HFF-Myc (cell line): ENCODE results near the gene NTSR1.
"Not testable (repeated sequence)": the region's sequence is repeated elsewhere in the genome, so short reads cannot be mapped to it uniquely, and the experiment has no call there.

Source experiments
- DNase-seq: peaks from one replicate; pipeline ENCODE4 v3.0.0-alpha.2; 2011; ENCODE audit warnings: low read depth; ENCODE audit errors: extremely low read depth
- H3K4me3 ChIP-seq: replicated peaks from 2 replicates; pipeline ENCODE4 v1.5.1; 2011; ENCODE audit warnings: low read depth, mild to moderate bottlenecking, control low read depth, low read length
- CTCF ChIP-seq: IDR thresholded peaks from 2 replicates; pipeline ENCODE4 v1.5.1; 2012; ENCODE audit warnings: mild to moderate bottlenecking, low read depth, low read length, control low read depth; ENCODE audit errors: missing control alignments

NTSR1 gene

GRCh38 chr20:62682912-62683517 lies 25.6 kb upstream of the NTSR1 start:
- H3K4me3 ChIP-seq: no peak overlapping the region
- DNase-seq: no peak
- no peak for TF ChIP-seq CTCF

DNA sequence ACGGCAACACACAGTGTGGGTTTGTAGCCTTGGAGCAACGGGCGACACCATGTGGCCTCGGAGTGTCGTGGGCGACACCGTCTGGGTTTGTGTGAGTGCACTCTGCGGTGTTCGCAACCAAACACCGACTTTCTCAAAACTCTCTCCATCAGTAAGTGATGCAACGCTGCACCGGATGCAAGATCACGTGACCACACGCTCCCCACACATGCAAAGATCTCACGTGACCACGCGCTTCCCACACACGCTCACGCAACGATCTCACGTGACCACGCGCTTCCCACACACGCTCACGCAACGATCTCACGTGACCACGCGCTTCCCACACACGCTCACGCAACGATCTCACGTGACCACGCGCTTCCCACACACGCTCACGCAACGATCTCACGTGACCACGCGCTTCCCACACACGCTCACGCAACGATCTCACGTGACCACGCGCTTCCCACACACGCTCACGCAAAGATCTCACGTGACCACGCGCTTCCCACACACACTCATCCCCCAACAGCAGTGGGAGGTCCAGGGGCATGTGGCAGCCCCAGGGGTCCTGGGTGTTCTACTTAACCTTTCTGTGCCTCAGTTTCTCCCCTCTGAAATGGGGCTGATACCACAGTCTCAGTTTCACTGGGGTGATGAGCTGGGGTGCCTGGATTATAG lies 24.8 kb upstream of the NTSR1 start:
- not testable (repeated sequence) for H3K4me3 ChIP-seq, DNase-seq

- TF ChIP-seq CTCF: no peak
- no peak overlapping the region for H3K4me3 ChIP-seq
- no peak for DNase-seq
These were observed 23.7 kb upstream of the NTSR1 start for GRCh38 chr20:62684981-62685380.

GRCh38 chr20:62685781-62686555 lies 22.7 kb upstream of the NTSR1 start:
- no peak overlapping the region for H3K4me3 ChIP-seq
- no peak for TF ChIP-seq CTCF
- DNase-seq: no peak

DNA sequence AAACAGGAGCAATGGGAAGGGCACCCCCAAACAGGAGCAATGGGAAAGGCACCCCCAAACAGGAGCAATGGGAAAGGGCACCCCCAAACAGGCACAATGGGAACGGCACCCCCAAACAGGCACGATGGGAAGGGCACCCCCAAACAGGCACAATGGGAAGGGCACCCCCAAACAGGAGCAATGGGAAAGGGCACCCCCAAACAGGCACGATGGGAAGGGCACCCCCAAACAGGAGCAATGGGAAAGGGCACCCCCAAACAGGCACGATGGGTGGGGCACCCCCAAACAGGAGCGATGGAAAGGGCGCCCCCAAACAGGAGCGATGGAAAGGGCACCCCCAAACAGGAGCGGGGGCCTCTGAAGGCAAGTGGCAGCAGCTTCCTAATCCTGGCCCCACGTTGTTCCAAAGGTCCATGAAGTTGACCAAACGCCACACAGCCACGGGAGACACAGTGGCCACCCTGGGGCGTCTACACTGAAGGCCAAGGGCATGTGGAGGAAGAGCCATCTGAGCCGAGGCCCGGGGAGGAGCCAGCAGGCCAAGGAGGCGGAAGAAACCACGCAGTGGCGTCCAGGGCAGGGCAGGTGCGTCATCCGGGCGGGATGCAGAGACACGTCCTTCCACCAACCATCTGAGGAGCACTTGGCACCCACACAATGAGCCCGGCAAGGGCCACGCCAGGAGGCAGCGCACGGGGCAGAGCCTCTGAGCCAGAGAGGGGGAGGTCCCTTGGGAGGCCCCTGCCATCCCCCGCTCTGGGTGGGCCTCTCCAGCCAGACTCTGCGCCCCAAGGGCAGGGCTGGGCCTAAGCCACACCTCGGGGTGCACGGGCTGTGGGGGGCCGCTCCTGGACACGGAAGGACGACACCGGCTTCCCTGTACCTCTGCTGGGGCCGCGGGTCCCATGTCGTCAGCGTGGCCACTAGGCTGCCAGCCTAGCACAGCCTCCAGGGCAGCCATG lies 21.5 kb upstream of the NTSR1 start:
- DNase-seq: no peak
- no peak overlapping the region for H3K4me3 ChIP-seq
- TF ChIP-seq CTCF: no peak

DNA sequence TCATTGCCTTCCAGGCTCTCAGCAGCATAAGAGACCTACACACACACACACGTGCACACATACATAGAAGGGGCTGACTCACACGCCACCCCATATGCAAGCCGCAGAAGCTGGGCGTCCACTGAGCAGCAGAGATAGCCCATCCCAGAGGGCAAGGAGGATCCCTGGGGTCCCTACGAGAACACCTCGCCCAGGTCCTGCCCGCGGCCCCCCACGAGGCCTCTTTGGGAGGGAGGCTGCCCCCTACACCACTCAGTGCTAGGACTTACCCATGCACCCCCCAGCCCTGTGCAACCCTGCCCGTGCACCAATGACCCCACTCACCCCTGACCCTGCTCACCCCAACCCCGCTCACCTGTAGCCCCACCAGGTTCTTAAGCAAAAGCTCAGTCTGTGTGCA lies 20.6 kb upstream of the NTSR1 start:
- DNase-seq: no peak
- H3K4me3 ChIP-seq: no peak overlapping the region
- no peak for TF ChIP-seq CTCF
